Liver (tissue), 9 donors: ENCODE measurements around the gene TEX53. TPM values are rescaled to one million over a fixed set of nuclear protein-coding genes. Genes with fewer than 3 reads are reported as not detected.

Source experiments
- DNase-seq: peaks from one replicate; pipeline ENCODE4 v3.0.0-alpha.2; 2017; ENCODE audit warnings: low spot score
- H3K27ac ChIP-seq, 2 donors: one replicate each; pipeline ENCODE4 v1.7.0; 2013; ENCODE audit warnings: inconsistent platforms in 2 of 2, low read length in 2 of 2, control low read depth in 1 of 2, low read depth in 1 of 2, mild to moderate bottlenecking in 1 of 2
- H3K27me3 ChIP-seq, 4 donors: one replicate each; pipeline versions ENCODE4 v1.6.1 to v1.7.0; 2013; ENCODE audit warnings: low read length in 3 of 4, inconsistent platforms in 1 of 4, mild to moderate bottlenecking in 1 of 4, moderate library complexity in 1 of 4; ENCODE audit not compliant: control insufficient read depth in 4 of 4, insufficient read depth in 4 of 4
- H3K36me3 ChIP-seq, 4 donors: one replicate each; pipeline versions ENCODE4 v1.6.1 to v1.7.0; 2013; ENCODE audit warnings: low read length in 3 of 4, mild to moderate bottlenecking in 3 of 4, low read depth in 1 of 4, moderate library complexity in 1 of 4; ENCODE audit not compliant: control insufficient read depth in 4 of 4, insufficient read depth in 3 of 4
- H3K4me1 ChIP-seq, 4 donors: one replicate each; pipeline versions ENCODE4 v1.6.1 to v1.7.0; 2013; ENCODE audit warnings: low read length in 3 of 4, mild to moderate bottlenecking in 3 of 4, moderate library complexity in 1 of 4; ENCODE audit not compliant: control insufficient read depth in 4 of 4, insufficient read depth in 4 of 4
- H3K4me3 ChIP-seq, 3 donors: one replicate each; pipeline versions ENCODE4 v1.6.1 to v1.7.0; 2013; ENCODE audit warnings: low read length in 3 of 3, control low read depth in 1 of 3, low read depth in 1 of 3, mild to moderate bottlenecking in 1 of 3
- H3K9ac ChIP-seq, 2 donors: one replicate each; pipeline ENCODE4 v1.7.0; 2013; ENCODE audit warnings: low read length in 2 of 2, mild to moderate bottlenecking in 2 of 2, moderate library complexity in 2 of 2, control low read depth in 1 of 2, low read depth in 1 of 2
- H3K9me3 ChIP-seq, 4 donors: one replicate each; pipeline versions ENCODE4 v1.6.1 to v1.7.0; 2013; ENCODE audit warnings: low read length in 3 of 4; ENCODE audit not compliant: control insufficient read depth in 4 of 4
- ATF3 ChIP-seq: IDR thresholded peaks from 2 replicates; pipeline ENCODE4 v1.6.1; 2016; ENCODE audit warnings: antibody characterized with exemption
- CTCF ChIP-seq: fragments of 150-350 bp; IDR thresholded peaks from 2 replicates; pipeline ENCODE4 v1.5.1; 2017; ENCODE audit warnings: improper control_type of control experiment, low read depth, low read length; ENCODE audit not compliant: missing input control
- EGR1 ChIP-seq, 2 donors: IDR thresholded peaks; 2 replicates each; pipeline ENCODE4 v1.6.1; 2016 to 2018; ENCODE audit warnings: antibody characterized with exemption in 2 of 2, low read depth in 2 of 2
- FOXA1 ChIP-seq: IDR thresholded peaks from 2 replicates; pipeline ENCODE4 v1.6.1; 2016; ENCODE audit warnings: antibody characterized with exemption
- HNF4A ChIP-seq, 2 donors: conservative IDR thresholded peaks; 2 replicates each; pipeline ENCODE4 v1.6.1; 2016; ENCODE audit warnings: antibody characterized with exemption in 2 of 2, mild to moderate bottlenecking in 2 of 2
- HNF4G ChIP-seq: IDR thresholded peaks from 2 replicates; pipeline ENCODE4 v1.6.1; 2016; ENCODE audit warnings: antibody characterized with exemption
- JUND ChIP-seq, 2 donors: IDR thresholded peaks; 2 replicates each; pipeline ENCODE4 v1.6.1; 2016; ENCODE audit warnings: antibody characterized with exemption in 2 of 2
- MAX ChIP-seq: IDR thresholded peaks from 2 replicates; pipeline ENCODE4 v1.6.1; 2016; ENCODE audit warnings: antibody characterized with exemption
- NR2F2 ChIP-seq: IDR thresholded peaks from 2 replicates; pipeline ENCODE4 v1.6.1; 2016; ENCODE audit warnings: antibody characterized with exemption
- RAD21 ChIP-seq, 2 donors: IDR thresholded peaks; 2 replicates each; pipeline ENCODE4 v1.6.1; 2016; ENCODE audit warnings: antibody characterized with exemption in 2 of 2, mild to moderate bottlenecking in 2 of 2
- REST ChIP-seq: IDR thresholded peaks from 2 replicates; pipeline ENCODE4 v1.6.1; 2016; ENCODE audit warnings: antibody characterized with exemption, mild to moderate bottlenecking
- RXRA ChIP-seq, 2 donors: IDR thresholded peaks; 2 replicates each; pipeline ENCODE4 v1.6.1; 2017 to 2018; ENCODE audit warnings: antibody characterized with exemption in 2 of 2, mild to moderate bottlenecking in 1 of 2
- SP1 ChIP-seq: IDR thresholded peaks from 2 replicates; pipeline ENCODE4 v1.6.1; 2018; ENCODE audit warnings: antibody characterized with exemption, mild to moderate bottlenecking
- TAF1 ChIP-seq: conservative IDR thresholded peaks from 2 replicates; pipeline ENCODE4 v1.6.1; 2016; ENCODE audit warnings: antibody characterized with exemption, mild to moderate bottlenecking
- YY1 ChIP-seq: IDR thresholded peaks from 2 replicates; pipeline ENCODE4 v1.6.1; 2016; ENCODE audit warnings: antibody characterized with exemption, mild to moderate bottlenecking
- ZBTB33 ChIP-seq: IDR thresholded peaks from 2 replicates; pipeline ENCODE4 v1.6.1; 2016; ENCODE audit warnings: antibody characterized with exemption
- WGBS: extraction: QIAGEN DNeasy Blood & Tissue Kit; methylation state at CpG from one replicate; pipeline ENCODE4 v1.1.7; 2013; 5-methylcytosine and 5-hydroxymethylcytosine counted together
- polyA plus RNA-seq, 2 donors: library from polyadenylated mRNA; stranded (reverse) in 1 of 2; unstranded in 1 of 2; fragments of 200-250 nt in 1 of 2; fragments of >200 nt in 1 of 2; fragmentation: Nextera tagmentation in 1 of 2; extraction: Ambion mirVana in 1 of 2; gene quantifications; one replicate each; pipeline versions ENCODE4 v1.2.1 to v1.2.3, GENCODE V29; 2013 to 2015
- total RNA-seq, 2 donors: library from RNA; depleted of rRNA; stranded (reverse); fragments of >200 nt; gene quantifications; one replicate each; pipeline ENCODE4 v1.2.3, GENCODE V29; 2014
- donor health status: healthy.
- donor health status: healthy.
- donor health status: healthy.
- donor health status: healthy.
- donor health status: healthy.

The TEX53 gene
- not detected for total RNA-seq
- polyA plus RNA-seq: not detected

- TF ChIP-seq YY1: no peak
- no peak for TF ChIP-seq CTCF
- no peak for TF ChIP-seq NR2F2
- no peak for TF ChIP-seq FOXA1
- TF ChIP-seq MAX: no peak
- TF ChIP-seq RXRA (IDR thresholded peaks at IDR 0.05): no peak
- no peak for TF ChIP-seq EGR1 (IDR thresholded peaks at IDR 0.05; ENCODE audit: low read depth in 2 of 2)
- no peak for TF ChIP-seq ZBTB33
- TF ChIP-seq HNF4A (conservative IDR thresholded peaks at IDR 0.05): no peak
- no peak for TF ChIP-seq RAD21 (IDR thresholded peaks at IDR 0.05)
- no peaks in the 10 kb centered on the region for H3K4me1 ChIP-seq
- 97% methylated on average over 6 of the region's 6 CpGs for whole genome bisulfite sequencing
- DNase-seq: no peak
- H3K4me3 ChIP-seq: no peak within 1 kb of the TSS
- H3K27ac ChIP-seq: no peak within 1 kb of the TSS
- H3K27me3 ChIP-seq: peaks cover 0 to 1% (median 0%) of the 10 kb centered on the region in 4 donors
- H3K36me3 ChIP-seq: no peaks in the 10 kb centered on the region
- no peak within 1 kb of the TSS for H3K9ac ChIP-seq
- no peaks in the 10 kb centered on the region for H3K9me3 ChIP-seq
Observed at GRCh38 chr9:114657705-114658104, at the start of gene TEX53. TSS of gene TEX53 (minus strand) at chr9:114657805. CDS start at chr9:114657774, 31 bp downstream.

GRCh38 chr9:114706711-114707110 is 49.1 kb upstream of the TEX53 start:
- H3K27ac ChIP-seq: no peak overlapping the region
- no peaks in the 10 kb centered on the region for H3K4me1 ChIP-seq
- H3K4me3 ChIP-seq: no peak overlapping the region
- H3K9me3 ChIP-seq: no peaks in the 10 kb centered on the region
- WGBS: 85% methylated on average over 2 of the region's 2 CpGs
- TF ChIP-seq CTCF: no peak
- TF ChIP-seq FOXA1: no peak
- TF ChIP-seq SP1: no peak
- no peak for TF ChIP-seq EGR1 (IDR thresholded peaks at IDR 0.05; ENCODE audit: low read depth in 2 of 2)
- no peak for TF ChIP-seq RAD21 (IDR thresholded peaks at IDR 0.05)
- TF ChIP-seq RXRA (IDR thresholded peaks at IDR 0.05): no peak
- no peak for TF ChIP-seq JUND (IDR thresholded peaks at IDR 0.05)
- no peak for TF ChIP-seq REST
- TF ChIP-seq TAF1: no peak
- no peak for TF ChIP-seq ATF3
- no peak for TF ChIP-seq NR2F2
- no peak for TF ChIP-seq HNF4G
- TF ChIP-seq ZBTB33: no peak
- no peak for DNase-seq
- no peak overlapping the region for H3K9ac ChIP-seq
- no peaks in the 10 kb centered on the region for H3K36me3 ChIP-seq
- H3K27me3 ChIP-seq: no peaks in the 10 kb centered on the region
